Activated CD4-positive, alpha-beta T cell treated with anti-CD3 and anti-CD28 coated beads for 1 hour (primary cell): ENCODE measurements around the gene SLC66A3.
"Not testable (repeated sequence)": the region's sequence is repeated elsewhere in the genome, so short reads cannot be mapped to it uniquely, and the experiment has no call there.

Experiments used
- DNase-seq: peaks from one replicate; pipeline ENCODE4 v3.0.0-alpha.2; 2020

Gene SLC66A3

DNA sequence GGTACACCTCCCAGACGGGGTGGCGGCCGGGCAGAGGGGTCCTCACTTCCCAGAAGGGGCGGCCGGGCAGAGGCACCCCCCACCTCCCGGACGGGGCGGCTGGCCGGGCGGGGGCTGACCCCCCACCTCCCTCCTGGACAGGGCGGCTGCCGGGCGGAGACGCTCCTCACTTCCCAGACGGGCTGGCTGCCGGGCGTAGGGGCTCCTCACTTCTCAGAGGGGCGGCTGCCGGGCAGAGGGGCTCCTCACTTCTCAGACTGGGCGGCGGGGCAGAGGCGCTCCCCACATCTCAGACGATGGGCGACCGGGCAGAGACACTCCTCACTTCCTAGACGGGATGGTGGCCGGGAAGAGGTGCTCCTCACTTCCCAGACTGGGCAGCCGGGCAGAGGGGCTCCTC, 9.8 kb downstream of the SLC66A3 start:
- not testable (repeated sequence) for DNase-seq

DNA sequence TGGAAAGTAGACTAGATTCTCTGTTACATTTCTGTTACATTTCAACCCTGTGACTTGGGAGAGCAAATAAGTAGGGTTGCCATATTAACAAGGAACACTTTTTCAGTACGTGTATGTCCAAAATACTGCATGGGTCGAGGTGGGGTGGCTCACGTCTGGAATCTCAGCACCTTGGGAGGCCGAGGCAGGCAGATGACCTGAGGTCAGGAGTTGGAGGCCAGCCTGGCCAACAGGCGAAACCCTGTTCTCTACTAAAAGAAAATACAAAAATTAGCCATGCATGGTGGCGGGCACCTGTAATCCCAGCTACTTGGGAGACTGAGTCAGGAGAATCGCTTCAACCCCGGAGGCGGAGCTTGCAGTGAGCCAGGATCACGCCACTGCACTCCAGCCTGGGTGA, 11.2 kb downstream of the SLC66A3 start:
- no peak for DNase-seq

DNA sequence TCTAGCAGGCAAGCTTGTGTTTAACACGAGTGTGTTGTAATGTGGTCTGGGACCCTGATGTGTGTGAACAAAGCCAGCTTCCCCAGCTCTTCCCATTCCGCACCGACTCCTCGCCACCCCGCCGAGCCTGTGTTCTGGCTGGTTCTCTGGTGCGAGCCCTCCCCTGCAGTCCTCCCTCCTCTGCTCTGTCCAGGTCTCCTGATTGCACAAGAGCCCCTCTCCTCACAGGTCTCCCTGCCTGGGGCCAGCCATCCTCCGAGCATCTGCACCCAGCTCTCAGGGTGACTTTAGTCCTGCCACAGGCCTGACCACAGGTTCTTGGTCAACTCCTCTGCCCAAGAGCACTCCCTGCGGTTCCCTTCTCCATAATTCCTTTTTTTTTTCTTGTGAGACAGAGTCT, 13.2 kb downstream of the SLC66A3 start:
- DNase-seq = no peak

DNA sequence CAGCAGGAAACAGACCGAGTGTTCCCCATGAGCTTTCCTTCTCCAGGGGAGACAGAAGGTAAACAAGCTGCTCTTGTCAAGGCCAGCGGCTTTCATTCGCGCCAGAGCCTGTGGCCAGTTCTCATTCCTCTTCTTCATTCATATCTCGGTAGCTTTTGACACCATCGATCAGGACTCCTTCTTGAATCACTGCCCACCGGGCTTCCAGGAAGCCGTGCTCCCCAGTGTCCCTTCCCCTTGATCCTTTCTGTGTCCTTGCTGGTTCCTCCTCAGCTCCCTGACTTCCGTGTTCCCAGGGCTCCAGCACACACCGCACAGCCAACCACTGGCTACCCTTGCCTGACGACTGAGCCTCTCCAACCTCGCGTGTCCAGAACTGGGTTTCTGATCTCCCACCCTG, 14.1 kb downstream of the SLC66A3 start:
- no peak for DNase-seq

DNA sequence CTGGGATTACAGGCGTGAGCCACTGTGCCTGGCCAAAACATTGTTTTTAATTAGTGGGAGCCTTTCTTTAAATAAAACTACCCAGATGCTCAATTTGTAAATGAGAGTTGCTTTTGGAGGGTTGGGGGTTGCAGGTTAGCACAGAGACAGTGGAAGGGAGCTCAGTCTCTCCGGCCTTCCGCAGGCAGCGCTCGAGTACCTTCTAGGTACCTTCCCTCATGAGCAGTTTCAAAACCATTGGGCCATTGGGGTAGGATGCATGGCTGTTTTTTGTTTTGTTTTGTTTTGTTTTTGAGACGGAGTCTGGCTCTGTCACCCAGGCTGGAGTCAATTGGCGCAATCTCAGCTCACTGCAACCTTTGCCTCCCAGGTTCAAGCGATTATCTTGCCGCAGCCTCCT, 19.0 kb downstream of the SLC66A3 start:
- DNase-seq = no peak

DNA sequence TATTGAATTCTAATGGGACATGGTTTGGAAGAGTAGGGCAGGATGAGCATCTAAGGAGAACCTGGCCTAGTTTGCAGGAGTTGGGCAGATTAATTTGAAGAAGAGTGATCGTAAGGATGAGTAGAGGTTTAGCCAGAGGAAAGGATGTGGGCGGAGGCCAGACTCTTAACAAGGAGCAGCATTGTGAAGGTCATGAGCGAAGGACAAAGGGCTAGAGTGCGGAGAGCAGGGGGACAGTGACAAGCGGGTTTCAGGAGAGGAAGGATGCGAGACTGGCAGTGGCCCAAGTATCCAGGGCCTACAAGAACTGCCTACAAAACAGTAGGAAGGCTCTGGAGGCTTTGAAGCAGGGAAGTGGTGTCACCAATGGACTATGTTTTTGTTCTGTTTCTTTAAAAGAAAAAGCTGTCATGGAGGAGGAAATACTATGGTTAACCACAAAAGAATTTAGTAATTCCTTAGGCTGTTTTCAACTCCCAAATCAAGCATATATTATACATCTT, 20.1 kb downstream of the SLC66A3 start:
- DNase-seq = no peak

DNA sequence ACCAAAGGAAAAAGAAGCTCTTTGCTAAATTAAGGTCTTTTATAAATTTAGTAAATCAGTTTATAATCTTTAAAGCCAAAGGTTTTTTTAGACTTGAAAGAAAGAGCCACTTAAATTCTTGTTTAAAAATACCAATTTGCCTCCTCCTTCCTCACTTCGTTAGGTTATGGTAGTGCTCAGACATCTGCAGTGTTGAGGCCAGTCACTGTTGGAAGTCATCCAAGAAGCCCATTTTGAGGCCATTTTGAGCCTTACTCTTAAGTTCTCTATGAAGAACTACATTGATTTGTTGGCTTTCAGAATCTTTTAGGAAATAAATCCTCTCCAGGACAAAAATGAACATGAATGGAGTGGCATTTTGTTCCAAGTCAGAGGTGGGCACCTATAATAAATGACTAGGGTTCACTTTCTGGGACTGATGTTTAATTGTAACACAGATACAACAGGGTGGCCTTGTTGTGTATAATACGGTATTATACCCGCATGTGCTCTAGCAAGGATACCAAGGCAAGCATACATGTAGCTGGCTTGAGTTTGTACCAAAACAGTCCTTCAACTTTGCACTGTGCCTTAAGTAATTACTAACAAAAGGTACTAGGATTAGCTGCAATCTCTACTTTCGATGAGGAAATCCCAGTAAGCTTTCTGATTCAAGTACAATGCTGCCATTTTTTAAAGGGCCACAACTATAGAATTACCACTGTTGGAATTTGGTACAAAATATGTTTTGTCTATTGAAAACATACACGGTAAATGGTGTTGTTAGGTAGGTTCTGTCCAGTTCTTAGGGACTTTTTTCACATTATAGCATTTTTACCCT, 22.8 kb downstream of the SLC66A3 start:
- no peak for DNase-seq

DNA sequence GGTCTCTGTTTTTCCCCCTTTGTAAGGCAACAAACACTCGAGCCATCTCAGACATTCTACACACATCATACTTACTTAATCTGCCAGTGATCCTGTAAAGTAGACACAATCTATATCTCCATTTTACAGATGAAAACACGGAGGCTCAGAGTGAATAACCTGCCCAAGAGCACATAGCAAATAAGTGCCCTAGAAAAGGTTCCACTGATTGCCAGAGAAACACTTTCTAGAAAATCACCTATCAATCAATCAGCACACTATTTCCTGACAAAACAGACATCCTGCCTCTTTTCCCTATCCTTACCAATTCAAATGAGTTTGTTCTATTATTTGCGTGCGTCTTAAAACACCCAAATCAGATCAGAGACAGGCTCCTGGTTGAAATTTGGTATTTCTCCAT, 23.9 kb downstream of the SLC66A3 start:
- no peak for DNase-seq

DNA sequence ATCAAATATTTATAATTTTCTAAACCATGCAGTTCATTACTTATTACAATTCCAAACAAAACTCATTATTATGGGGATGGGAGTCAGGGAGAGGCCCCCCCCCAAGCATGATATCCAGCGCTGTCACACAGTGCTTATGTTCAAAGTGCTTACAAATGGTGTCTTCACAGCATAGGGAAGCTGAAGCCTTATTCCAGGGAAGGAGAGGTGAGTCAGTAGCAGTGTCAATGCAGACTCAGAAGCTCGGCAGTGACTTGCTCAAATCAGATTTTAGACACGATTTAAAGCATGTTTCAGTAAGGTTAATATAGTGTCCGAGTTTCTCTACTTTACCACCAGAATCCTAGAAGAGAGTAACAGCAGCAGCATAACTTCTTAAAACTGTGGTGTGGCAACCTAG, 24.6 kb downstream of the SLC66A3 start:
- DNase-seq = no peak

DNA sequence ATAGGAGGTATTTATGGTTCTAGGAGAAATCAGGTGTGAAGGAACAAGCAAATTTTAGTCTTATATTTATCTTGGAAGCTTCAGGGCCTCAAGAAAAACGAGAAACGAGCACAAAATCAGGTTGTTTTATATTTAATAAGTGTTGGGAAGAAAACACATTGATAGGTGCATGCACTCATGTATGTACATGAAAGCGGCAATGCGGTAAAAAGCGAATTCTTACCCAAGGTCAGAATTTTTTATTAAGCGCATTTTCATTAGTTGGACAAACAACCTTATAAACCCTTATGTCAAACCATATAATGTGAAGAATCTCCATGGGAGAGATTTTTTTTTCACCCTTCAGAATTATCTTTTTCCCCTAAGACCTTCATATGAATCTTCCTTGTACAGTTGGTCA, 25.4 kb downstream of the SLC66A3 start:
- no peak for DNase-seq

DNA sequence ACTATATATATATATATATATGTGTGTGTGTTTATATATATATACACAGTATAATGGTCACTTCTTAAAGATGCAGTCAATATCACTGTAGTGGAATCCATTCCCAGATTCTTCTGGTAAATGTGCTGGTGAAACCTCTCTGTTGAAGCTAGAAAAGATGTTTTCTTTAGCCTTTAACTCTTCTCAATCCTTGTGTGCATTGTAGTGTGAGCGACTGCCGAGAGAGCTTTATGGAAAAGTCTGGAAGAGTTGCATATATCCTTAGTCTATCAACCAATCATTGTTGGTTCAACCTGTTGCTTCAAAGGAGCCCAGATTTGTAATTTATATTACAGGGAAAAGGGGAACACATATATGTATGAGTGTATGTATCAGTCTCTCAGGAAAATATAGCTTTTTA, 27.7 kb downstream of the SLC66A3 start:
- DNase-seq = no peak

DNA sequence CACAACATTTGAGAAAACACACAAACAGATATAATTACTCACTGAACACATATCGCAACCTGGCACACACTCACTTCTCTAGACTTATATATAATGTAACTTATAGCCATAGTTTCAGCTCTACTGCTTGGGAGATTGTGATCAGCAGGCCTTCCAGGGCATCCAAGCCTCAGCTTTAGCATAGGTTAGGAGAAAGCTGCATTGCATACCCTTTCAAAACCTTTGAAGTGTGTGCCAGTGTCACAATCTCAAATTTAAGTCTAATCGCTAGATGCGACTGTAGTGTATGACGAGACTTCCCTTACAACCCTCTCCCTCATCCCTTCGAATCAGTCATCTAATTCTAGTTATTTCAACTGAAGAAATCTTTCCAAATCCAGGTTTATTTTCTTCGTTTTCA, 30.9 kb downstream of the SLC66A3 start:
- no peak for DNase-seq

DNA sequence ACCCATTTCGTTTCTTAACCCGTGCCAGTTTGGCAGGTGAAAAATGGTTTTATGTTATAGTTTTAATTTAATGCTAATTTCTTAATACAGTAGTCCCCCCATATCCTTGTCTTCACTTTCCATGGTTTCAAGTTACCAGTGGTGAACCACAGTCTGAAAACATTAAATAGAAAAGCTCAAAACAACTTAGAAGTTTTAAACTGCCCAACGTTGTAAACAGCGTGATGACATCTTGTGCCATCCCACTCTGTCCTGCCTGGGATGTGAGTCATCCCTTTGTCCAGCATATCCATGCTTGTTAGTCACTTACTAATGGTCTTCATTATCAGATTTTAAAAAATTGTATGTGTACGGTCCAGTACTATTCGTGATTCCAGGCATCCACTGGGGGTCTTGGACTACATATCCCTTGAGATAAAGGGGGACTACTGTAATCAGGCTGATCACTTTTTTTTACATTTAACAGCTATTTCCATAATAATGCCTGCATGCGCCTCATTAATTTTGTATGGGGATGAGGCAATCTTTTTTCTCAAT, 31.9 kb downstream of the SLC66A3 start:
- no peak for DNase-seq

DNA sequence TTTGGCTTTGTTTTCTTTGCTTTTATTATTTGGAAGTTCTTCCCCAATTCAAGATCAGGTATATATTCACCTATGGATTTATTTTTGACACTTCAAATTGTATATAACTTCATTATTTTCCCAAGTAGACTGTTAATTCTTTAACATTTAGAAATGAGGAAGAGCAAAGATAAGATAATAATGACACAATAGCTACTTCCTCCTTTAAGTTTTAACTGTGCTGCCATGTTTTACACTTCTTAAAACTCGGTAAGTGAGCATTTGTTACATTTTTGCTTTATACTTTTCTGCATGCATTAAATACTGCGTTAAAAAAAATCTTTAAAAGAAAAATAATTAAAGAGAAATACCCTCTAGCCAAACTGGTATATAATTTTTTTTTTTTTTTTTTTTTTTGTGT, 32.5 kb downstream of the SLC66A3 start:
- DNase-seq = no peak

DNA sequence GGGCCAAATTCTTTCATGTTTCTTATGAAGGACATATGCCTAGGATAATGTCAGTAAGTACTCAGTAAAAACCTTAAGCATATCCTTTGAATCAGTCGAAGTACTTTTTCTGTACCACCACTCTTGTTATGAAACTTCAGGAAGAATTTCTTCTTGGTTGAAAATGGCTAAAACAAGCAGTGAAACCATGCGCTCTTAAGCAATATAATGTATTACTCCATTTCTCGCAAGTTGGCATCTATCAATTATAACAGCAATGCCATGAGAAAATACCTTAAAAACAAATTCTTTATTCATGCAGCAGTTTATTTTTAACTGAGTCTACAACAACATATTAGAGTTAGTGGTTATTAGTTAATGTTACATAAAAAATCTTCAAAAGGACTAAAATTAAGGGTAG, 41.0 kb downstream of the SLC66A3 start:
- DNase-seq = no peak

DNA sequence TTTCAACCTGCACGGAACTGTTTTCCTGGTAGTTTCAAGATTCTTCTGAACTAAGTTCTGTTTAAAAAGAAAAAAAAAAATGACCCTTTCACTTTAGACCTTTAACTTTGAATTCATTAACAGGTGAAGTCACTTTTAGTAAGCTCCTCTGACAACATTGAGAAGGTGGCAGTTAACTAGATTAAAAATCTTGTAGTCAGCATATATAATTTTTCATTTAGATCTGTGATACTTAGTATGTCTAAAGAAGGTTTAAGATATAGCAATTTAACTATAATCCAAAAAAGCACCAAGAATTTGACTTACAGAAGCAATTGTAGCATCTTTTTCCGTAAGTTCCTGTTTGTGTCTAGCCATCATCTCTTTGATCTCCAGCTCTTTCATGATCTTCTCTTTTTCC, 45.4 kb downstream of the SLC66A3 start:
- no peak for DNase-seq

DNA sequence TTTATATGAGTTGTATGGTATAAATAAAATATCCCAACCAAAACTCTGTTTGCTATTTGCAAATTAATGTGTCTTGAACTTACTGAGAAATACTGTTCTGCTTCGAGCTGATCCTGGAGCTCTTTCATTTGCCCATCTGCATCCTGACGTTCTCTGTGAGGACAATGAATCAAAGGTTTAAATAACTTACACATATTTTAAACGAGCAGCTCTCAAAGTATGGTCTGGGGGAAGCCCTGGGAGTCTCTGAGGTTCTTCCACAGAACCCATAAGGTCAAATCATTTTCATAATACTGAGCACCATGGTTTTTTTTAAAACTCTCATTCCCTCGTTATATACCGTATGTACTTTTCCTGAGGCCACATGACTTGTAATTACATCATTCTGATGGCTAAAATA, 46.7 kb downstream of the SLC66A3 start:
- no peak for DNase-seq

DNA sequence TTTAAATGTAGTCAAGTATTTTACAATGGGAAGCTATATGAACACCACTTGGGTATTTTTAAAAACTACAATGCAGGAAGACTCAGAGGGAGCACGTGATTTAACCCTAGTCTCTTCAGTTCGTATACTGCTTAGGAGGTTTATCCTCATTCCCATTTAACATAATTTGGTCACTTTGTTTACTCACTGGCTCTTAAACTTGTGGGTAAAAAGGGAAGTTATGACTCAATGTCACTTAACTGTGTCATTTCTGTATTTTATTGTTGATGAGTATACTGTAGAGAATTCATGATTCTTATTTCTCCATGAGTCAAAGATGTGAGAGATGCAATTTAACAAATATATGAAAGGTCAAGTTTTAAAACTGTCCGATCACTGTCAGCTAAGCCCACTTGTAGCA, 48.2 kb downstream of the SLC66A3 start:
- no peak for DNase-seq

DNA sequence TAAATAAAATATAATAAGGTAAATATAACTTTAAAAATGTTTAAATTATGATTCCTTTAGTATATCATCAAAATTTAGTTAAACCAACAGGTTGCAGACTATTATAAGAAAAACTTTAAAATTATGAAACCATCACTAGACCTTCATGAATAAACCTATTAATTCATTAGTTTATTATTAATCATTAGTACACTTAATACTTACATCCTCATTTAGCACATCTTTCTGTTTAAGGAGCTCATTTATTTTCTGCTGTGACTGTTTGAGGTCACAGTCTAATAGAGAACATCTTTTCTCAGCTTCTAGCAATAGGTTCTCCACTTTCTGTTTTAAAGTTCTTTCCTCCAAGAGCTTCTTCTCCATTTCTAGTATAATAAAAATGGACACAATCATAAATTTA, 52.8 kb downstream of the SLC66A3 start:
- DNase-seq = no peak

DNA sequence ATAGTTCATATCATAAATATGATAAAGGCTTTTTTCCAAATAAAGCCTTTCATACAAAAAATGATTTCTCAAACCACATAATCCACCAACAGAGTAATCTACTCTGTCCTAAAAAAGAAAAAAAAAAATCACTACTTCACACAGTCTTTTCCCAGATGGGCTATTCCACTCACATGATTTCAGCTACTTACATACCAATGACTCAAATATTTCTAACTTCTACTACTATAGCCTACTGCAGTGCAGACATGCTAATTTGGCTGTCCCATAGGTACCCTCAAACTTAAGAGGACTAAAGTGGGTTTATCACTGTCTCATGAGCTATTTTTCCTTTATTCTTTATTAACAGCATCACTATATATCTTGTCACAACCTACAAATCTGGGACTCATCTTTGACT, 57.4 kb downstream of the SLC66A3 start:
- DNase-seq = no peak

DNA sequence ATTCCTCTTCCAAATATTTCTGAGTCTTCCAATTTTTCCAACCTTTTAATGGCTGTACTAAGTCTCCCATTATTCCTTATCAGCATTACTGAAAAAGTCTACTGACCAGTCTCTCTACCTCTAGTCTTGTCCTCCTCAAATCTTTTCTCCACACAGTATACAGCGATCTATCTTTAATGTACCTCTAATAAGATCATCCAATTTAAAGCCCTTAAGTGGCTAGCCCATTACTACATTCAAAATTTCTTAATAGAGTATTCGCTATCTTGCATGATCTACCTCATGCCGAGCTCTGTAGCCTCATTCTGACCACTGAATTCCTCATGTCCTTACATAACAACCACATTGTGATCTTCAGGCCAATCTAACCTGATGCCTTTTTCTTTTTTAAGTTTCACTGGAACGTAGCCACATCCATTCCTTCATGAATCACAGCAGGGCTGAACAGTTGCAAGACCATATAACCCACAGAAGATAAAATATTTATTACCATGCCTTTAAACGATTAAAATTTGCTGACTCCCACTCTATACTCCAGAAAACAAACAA, 57.9 kb downstream of the SLC66A3 start:
- no peak for DNase-seq

DNA sequence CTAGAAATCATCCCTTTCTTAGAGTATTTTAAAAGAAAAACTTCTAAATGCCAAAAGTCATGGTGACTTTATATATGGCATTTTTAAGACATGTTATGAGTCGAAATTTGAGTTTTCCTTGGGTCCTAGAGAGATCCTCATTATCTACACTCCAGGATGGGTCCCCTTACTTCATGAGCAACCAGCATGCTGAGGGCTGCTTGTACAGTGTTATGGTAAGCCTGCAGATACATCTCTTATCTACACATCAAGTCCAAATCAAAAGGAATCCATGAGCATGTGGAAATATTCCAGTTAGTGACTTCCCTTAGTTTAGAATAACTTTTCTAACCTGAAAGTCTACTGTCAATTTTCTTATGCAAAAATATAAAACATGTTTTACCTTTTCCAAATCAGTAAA, 58.7 kb downstream of the SLC66A3 start:
- DNase-seq = no peak

DNA sequence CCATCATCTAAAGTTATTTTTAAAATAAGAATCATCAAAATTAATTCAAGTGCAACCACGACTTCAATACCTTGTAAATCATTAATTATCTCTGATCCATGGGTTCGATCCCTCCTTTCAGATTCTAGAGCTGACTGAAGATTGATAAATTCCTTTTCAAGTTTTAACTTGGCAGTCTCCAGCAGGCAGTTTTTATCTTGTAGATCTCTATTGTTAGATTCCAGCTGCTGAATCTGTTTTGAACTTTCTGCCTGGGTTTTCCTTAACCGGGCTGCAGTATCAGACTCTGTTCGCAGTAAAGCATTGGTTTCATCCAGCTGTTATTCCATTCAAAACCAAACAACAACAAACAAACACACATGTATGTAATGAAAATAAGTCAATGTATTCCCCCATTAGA, 59.5 kb downstream of the SLC66A3 start:
- no peak for DNase-seq

DNA sequence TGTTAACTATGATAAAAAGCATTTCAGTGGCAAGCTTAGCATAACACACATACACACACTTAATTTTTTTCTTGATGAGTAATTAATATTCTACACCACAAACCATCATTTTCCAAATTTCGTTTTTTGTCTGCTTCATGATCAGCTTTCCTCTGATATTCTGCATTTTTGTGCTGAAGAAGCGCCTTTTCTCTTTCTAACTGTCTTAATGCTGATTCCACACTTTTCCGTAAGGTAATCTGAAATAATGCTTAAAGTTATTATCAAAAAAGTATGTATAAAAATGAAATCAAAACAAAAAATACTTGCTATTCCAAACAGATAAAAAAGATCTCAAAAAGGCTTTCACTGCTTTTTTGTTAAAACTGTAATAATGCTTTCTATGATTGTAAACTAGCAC, 60.1 kb downstream of the SLC66A3 start:
- DNase-seq = no peak

DNA sequence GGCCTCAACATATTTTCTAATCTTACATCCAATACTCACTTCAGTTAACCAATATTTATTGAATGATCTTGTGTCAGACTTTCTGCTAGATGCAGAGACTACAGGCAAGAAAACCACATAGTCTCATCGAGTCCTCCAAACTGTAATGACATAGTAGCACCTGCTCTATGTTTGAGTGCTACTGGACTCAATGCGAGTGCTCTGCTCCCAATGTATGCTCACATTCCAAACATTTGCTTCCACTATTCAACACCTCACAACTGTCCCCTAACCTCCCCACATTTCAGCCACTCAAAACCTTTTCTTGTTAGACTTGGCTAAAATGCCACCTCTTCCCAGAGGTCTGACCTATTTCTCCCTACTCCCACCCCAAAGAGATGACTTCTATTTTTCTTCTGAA, 65.2 kb downstream of the SLC66A3 start:
- no peak for DNase-seq
